ENCODE data around the gene NELL1. TPM values are rescaled to one million over a fixed set of nuclear protein-coding genes. Genes with fewer than 3 reads are reported as not detected.
A peak's percentile ranks its signal among the peaks of the same experiment; 100 is the strongest.

Gene NELL1
- total and polyA plus RNA-seq, 2 experiments from 2014 or later: 1.6 TPM; not detected in 1

- TF ChIP-seq CTCF (conservative IDR thresholded peaks at IDR 0.05; ENCODE audit: low read depth in 2 of 2) (no peak), ZNF114 (CRISPR knock-in tag; IDR thresholded peaks at IDR 0.05) (no peak), EZH2 (IDR thresholded peaks at IDR 0.05; ENCODE audit: low read depth, unreplicated experiment) (no peak), REST (IDR thresholded peaks at IDR 0.05; ENCODE audit: unreplicated experiment) (no peak), CREB1 (CRISPR knock-in tag; IDR thresholded peaks at IDR 0.05; ENCODE audit: low read depth) (no peak)
Measured at GRCh38 chr11:21225860-21226259, 556.5 kb downstream of the NELL1 start (continued).

- DNase-seq (ENCODE audit: low spot score) (no peak), ATAC-seq (no peak)
- no peak overlapping the region for H3K4me3 ChIP-seq
- H3K36me3 Mint-ChIP-seq (ENCODE audit: low read depth): no peaks in the 10 kb centered on the region; the same call in 2 of the 3 replicates
- H3K27ac ChIP-seq (ENCODE audit: low read depth): no peak overlapping the region
- no peaks in the 10 kb centered on the region for H3K79me2 ChIP-seq (replicated peaks; ENCODE audit: insufficient read depth)
- no peak overlapping the region for H3K4me2 ChIP-seq
- H3K4me1 ChIP-seq (ENCODE audit: insufficient read depth): no peaks in the 10 kb centered on the region
- 0 out of 2 replicates have a peak, but pooled peaks cover 3% of the 10 kb centered on the region for H4K20me1 ChIP-seq (replicated peaks; ENCODE audit: insufficient read depth)
- H3K9me2 ChIP-seq (ENCODE audit: insufficient read depth): 0 out of 2 replicates have a peak, but pooled peaks cover 3% of the 10 kb centered on the region
- no peaks in the 10 kb centered on the region for H3K36me3 ChIP-seq (ENCODE audit: insufficient read depth)
- H3K9me3 Mint-ChIP-seq: peaks cover 3% of the 10 kb centered on the region; the same call in 1 of the 3 replicates
- H3K4me1 Mint-ChIP-seq: no peaks in the 10 kb centered on the region
- H3K27me3 ChIP-seq (ENCODE audit: insufficient read depth): no peaks in the 10 kb centered on the region
- no peaks in the 10 kb centered on the region for H3K27me3 Mint-ChIP-seq (ENCODE audit: insufficient read depth, low read depth, poor library complexity)
- no peak overlapping the region for H3K27ac Mint-ChIP-seq
- H3K4me3 Mint-ChIP-seq: no peak overlapping the region
- H3F3A ChIP-seq (replicated peaks; ENCODE audit: low read depth): no peaks in the 10 kb centered on the region
- peak overlapping the region; percentile 80 for H2AFZ ChIP-seq
- no peak for TF ChIP-seq POLR2AphosphoS5 (IDR thresholded peaks at IDR 0.05; ENCODE audit: low read depth)
- TF ChIP-seq STAT1 (IDR thresholded peaks at IDR 0.05; ENCODE audit: unreplicated experiment): no peak
- no peak for TF ChIP-seq ZNF462 (CRISPR knock-in tag; IDR thresholded peaks at IDR 0.05)
- no peak for TF ChIP-seq REST (IDR thresholded peaks at IDR 0.05; ENCODE audit: unreplicated experiment)
- no peak for TF ChIP-seq EZH2phosphoT487 (IDR thresholded peaks at IDR 0.05; ENCODE audit: unreplicated experiment)
- TF ChIP-seq NANOG (IDR thresholded peaks at IDR 0.05; ENCODE audit: borderline replicate concordance): no peak
- TF ChIP-seq CREB1 (CRISPR knock-in tag; IDR thresholded peaks at IDR 0.05; ENCODE audit: low read depth): no peak
Measured at GRCh38 chr11:21229224-21229623, 559.8 kb downstream of the NELL1 start.

Measured in GM23338 (cell line).